ENCODE data around the gene TNFAIP8. TPM values are rescaled to one million over a fixed set of nuclear protein-coding genes. Genes with fewer than 3 reads are reported as not detected.

Gene TNFAIP8
- total and polyA plus RNA-seq, 2 experiments from 2014 or later: 10.6 to 29.2 TPM

DNA sequence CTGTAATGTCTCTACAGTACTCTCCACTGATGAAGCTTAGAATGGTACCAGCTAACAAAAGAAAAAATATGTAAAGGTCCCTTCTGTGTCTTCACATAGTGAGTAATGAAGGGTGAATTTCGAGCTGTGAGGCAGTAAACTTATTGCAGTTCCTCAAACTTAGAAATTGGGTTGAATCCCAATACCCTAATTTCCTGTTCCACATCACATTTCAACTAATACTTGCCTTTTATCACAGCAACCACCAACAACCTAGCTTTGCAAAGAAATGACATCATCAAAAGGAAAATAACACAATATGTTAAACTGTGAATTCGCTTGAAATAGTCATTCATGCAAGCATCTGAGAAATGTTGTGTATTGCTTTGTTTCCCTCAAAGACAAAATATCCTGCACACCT lies 9.4 kb upstream of the TNFAIP8 start (continued):
- TF ChIP-seq, protein P1, sequence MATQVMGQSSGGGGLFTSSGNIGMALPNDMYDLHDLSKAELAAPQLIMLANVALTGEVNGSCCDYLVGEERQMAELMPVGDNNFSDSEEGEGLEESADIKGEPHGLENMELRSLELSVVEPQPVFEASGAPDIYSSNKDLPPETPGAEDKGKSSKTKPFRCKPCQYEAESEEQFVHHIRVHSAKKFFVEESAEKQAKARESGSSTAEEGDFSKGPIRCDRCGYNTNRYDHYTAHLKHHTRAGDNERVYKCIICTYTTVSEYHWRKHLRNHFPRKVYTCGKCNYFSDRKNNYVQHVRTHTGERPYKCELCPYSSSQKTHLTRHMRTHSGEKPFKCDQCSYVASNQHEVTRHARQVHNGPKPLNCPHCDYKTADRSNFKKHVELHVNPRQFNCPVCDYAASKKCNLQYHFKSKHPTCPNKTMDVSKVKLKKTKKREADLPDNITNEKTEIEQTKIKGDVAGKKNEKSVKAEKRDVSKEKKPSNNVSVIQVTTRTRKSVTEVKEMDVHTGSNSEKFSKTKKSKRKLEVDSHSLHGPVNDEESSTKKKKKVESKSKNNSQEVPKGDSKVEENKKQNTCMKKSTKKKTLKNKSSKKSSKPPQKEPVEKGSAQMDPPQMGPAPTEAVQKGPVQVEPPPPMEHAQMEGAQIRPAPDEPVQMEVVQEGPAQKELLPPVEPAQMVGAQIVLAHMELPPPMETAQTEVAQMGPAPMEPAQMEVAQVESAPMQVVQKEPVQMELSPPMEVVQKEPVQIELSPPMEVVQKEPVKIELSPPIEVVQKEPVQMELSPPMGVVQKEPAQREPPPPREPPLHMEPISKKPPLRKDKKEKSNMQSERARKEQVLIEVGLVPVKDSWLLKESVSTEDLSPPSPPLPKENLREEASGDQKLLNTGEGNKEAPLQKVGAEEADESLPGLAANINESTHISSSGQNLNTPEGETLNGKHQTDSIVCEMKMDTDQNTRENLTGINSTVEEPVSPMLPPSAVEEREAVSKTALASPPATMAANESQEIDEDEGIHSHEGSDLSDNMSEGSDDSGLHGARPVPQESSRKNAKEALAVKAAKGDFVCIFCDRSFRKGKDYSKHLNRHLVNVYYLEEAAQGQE (IDR thresholded peaks at IDR 0.05; ENCODE audit: unreplicated experiment): no peak
- TF ChIP-seq EZH2 (IDR thresholded peaks at IDR 0.05; ENCODE audit: low read depth, unreplicated experiment) (no peak), STAT1 (IDR thresholded peaks at IDR 0.05; ENCODE audit: unreplicated experiment) (no peak), ZNF331 (CRISPR knock-in tag; IDR thresholded peaks at IDR 0.05; ENCODE audit: low read depth) (no peak), CREB1 (CRISPR knock-in tag; IDR thresholded peaks at IDR 0.05; ENCODE audit: low read depth) (no peak), ZNF114 (CRISPR knock-in tag; IDR thresholded peaks at IDR 0.05) (no peak), POLR2AphosphoS5 (IDR thresholded peaks at IDR 0.05; ENCODE audit: low read depth) (no peak)
- TF ChIP-seq, protein P2, sequence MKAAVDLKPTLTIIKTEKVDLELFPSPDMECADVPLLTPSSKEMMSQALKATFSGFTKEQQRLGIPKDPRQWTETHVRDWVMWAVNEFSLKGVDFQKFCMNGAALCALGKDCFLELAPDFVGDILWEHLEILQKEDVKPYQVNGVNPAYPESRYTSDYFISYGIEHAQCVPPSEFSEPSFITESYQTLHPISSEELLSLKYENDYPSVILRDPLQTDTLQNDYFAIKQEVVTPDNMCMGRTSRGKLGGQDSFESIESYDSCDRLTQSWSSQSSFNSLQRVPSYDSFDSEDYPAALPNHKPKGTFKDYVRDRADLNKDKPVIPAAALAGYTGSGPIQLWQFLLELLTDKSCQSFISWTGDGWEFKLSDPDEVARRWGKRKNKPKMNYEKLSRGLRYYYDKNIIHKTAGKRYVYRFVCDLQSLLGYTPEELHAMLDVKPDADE (IDR thresholded peaks at IDR 0.05): no peak
- TF ChIP-seq, protein P3, sequence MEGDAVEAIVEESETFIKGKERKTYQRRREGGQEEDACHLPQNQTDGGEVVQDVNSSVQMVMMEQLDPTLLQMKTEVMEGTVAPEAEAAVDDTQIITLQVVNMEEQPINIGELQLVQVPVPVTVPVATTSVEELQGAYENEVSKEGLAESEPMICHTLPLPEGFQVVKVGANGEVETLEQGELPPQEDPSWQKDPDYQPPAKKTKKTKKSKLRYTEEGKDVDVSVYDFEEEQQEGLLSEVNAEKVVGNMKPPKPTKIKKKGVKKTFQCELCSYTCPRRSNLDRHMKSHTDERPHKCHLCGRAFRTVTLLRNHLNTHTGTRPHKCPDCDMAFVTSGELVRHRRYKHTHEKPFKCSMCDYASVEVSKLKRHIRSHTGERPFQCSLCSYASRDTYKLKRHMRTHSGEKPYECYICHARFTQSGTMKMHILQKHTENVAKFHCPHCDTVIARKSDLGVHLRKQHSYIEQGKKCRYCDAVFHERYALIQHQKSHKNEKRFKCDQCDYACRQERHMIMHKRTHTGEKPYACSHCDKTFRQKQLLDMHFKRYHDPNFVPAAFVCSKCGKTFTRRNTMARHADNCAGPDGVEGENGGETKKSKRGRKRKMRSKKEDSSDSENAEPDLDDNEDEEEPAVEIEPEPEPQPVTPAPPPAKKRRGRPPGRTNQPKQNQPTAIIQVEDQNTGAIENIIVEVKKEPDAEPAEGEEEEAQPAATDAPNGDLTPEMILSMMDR (conservative IDR thresholded peaks at IDR 0.05; ENCODE audit: low read depth in 2 of 2): no peak

DNA sequence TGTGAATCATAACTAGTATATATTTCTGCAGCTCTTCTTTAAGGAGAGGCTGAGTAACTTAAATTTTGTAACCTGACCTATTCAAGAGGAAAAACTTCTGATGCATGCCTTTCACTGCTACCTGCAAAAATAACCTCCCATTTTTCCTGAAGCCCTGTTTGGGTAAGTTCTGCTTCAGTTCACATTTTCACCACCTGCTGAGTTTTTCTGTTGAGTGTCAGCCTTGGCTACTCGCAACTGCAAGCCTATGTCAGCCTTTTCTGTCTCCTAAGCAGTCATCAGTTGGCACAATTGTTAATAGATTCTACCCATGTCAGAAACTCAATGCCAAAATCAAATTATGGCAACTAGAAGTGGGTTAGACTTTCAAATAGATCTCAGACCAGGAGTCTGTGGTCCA lies 8.2 kb upstream of the TNFAIP8 start:
- Mint-ChIP-seq H3K4me3 (no peak overlapping the region), H3K36me3 (ENCODE audit: low read depth) (no peaks in the 10 kb centered on the region), H3K4me1 (peaks cover 48% of the 10 kb centered on the region), H3K9me3 (no peaks in the 10 kb centered on the region), H3K27me3 (ENCODE audit: insufficient read depth, low read depth, poor library complexity) (no peaks in the 10 kb centered on the region), H3K27ac (peak overlapping the region; percentile 68; the same call in 1 of the 2 replicates)
- no peak for TF ChIP-seq ZNF331 (CRISPR knock-in tag; IDR thresholded peaks at IDR 0.05; ENCODE audit: low read depth)
- peak overlapping the region; percentile 61 for H3K4me2 ChIP-seq
- no peaks in the 10 kb centered on the region for H3K79me2 ChIP-seq (replicated peaks; ENCODE audit: insufficient read depth)
- H3K27me3 ChIP-seq (ENCODE audit: insufficient read depth): no peaks in the 10 kb centered on the region
- ATAC-seq (peak; percentile 34; the same call in 2 of the 3 replicates), DNase-seq (ENCODE audit: low spot score) (no peak)
- H3F3A ChIP-seq (replicated peaks; ENCODE audit: low read depth): no peaks in the 10 kb centered on the region
- no peaks in the 10 kb centered on the region for H4K20me1 ChIP-seq (replicated peaks; ENCODE audit: insufficient read depth)
- no peak overlapping the region for H2AFZ ChIP-seq
- H3K4me1 ChIP-seq (ENCODE audit: insufficient read depth): peaks cover 52% of the 10 kb centered on the region
- H3K36me3 ChIP-seq (ENCODE audit: insufficient read depth): no peaks in the 10 kb centered on the region
- no peak overlapping the region for H3K27ac ChIP-seq (ENCODE audit: low read depth)
- no peak overlapping the region for H3K4me3 ChIP-seq
- H3K9me2 ChIP-seq (ENCODE audit: insufficient read depth): peaks cover 3% of the 10 kb centered on the region; the same call in 1 of the 2 replicates

Data from GM23338 (cell line).